ENCODE data around the gene CDKL5.
A peak's percentile ranks its signal among the peaks of the same experiment; 100 is the strongest.
"Not testable (repeated sequence)": the region's sequence is repeated elsewhere in the genome, so short reads cannot be mapped to it uniquely, and the experiment has no call there.

The CDKL5 gene

DNA sequence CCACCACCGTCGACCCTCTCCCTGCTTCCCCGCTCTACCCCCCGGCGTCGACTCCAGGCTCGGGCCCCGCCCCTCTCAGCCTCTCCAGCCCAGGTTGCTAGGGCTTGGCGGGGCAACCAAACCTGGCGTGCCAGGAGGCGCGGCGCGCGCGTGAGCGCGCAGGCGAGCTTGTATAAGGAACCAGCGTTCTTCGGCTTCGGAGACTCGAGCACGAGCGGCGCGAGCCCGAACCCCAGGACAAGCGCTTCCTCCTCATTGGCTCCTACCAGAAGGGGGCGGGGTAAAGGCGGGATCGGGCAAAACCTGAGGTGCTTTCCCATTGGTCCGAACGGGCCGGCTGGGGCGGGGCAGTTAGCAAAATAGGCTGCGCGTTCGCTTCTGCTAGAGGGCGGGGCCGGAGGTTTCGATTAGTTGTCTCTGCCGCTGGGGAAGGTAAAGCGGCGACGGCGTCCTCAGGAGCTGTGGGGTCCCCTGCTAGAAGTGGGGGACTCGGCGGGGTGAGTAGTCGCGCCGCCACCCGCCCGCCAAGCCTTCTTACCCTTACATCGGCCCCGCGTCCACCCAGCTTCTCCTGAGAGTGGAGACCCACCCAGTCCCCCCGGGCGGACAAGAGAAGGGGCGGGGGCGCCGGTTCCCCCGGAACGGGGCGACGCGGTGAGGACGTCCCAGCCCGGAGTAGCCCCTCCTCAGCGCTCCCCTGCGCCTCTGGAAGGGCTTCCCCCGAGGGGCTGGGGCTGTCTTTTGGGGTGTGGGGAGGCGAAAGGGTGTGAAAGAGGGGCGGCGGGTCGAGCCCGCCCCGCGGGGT lies at the start of gene CDKL5:
CDKL5 (plus strand) TSS at position 410 of the 805 bp plus-strand sequence. CDS start 81,489 bp downstream, outside the sequence.
- DNase-seq: peak; percentile 93

DNA sequence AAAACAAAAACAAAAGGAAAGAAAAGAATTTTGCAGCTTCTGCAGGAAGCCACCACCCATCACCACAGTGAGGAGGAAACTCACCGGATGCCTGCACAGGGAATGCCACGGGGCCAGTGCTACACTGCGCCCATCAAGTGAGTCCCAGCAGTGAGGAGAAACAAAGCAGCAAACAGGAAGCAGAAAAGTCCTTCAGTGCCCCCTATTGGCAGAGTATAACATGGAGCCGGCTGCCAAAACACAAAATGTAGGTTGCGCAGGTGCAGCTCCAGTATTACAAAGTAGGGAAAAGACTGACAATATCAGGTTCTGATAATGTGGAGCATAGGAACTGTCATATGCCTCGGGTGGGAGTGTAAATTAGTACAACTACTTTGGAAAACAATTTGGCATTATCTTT lies 47.6 kb upstream of the CDKL5 start:
- DNase-seq: no peak

DNA sequence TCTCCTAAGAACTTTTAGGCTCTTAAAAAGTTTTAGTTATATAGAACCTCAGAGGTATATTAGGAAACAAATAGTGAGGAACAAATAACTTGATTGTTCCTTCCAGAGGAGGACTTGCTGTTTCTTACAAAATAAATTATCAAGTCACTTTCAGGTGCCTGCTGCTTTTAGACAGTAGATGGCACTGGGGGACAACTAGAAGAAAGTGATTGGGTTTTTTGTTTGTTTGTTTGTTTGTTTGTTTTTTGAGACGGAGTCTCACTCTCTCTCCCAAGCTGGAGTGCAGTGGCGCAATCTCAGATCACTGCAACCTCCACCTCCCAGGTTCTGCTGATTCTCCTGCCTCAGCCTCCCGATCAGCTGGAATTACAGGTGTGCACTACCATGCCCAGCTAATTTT lies 35.4 kb upstream of the CDKL5 start:
- DNase-seq: no peak

DNA sequence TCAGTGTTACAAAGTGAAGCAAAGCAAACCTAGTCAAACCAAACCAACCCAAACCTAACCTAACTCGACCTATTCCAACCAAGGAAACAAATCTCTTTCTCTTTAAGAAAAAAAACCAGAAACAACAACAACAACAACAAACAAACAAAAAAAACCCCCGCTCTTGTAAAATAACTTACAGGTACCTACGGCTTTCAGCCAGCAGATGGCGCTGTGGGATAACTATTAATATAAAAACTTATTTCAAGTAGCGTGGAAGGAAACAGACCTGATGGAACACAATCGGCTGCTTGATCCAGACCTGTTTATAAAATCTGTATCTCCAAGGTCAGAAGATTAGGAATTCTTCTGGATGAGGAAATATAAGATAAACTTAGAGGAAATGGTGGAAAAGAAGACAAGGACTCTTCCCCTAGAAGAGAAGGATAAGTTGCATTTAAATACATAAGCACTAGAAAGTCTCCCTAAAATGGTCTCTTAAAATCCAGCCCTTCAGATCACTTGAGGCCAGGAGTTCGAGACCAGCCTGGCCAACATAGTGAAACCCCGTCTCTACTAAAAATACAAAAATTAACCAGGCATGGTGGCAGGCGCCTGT lies 34.4 kb upstream of the CDKL5 start:
- peak; percentile 59 for DNase-seq

DNA sequence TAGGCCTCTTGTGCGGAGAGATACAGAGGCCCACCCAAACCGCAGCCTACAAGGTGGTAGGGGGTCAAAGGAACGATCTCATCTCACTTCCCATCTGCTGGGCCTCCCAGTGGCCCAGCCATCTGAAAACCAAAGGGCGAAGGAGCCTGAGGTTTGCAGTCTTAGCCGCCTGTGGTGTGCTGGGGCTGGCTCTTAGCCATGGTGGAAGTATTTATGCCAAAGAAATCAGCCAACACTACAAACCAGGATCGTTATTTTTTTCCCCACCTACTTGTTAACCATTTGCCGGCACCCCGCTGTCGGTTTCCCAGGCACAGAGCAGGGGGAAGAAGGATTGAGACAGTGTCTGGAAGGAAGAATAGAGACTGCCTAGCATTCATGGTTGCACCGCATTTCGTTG lies 30.9 kb upstream of the CDKL5 start:
- no peak for DNase-seq

DNA sequence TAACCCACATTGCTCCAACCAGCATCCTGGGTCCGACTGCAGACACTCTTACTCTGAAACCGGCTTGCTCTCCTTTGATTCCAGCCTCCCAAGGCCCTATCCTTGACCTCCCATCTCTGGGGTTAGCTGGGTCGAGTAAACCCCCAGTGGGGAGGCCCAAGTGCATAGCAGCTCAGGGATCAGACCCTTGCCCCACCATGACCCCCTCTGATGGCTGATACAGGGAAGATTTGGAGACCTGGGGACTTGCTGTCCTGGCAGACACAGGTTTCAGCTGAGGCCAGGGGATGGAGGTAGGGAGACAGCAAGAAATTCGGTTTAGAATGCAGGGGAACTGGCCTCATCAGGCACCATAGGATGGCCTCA lies 23.6 kb upstream of the CDKL5 start:
- DNase-seq: no peak

DNA sequence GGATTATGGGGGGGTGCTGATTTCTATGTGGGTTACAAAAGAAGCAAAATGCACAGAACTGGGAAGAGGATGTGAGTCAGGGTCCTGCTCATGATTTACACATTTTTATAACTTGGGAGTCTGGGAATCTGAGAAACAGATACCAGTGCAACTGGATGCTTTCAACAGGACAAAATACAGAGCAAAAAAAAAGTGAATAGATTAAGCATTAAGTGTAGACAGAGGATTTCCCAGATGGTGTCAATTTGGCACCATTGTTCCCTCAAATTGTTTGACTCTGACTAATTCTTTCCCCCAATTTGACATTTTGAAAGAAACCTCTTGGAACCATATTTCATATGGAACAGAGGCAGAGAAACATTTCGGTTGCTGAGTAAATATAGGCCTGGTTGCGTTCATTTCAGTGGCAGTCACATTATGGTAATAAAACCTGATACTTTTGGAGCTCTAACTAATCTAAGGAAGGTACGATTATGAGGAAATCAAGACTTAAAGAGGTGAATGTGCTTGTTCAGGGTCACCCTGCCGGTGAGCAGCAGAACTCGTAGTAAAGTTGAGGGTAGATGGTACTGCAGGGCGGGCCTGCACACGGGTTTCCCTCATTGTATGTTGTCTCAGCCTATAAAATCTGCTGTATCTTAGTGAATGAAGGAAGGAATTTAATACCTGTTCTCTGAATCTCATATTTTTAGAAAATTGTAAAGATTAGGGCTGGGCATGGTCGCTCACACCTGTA lies 18.7 kb upstream of the CDKL5 start:
- no peak for DNase-seq

DNA sequence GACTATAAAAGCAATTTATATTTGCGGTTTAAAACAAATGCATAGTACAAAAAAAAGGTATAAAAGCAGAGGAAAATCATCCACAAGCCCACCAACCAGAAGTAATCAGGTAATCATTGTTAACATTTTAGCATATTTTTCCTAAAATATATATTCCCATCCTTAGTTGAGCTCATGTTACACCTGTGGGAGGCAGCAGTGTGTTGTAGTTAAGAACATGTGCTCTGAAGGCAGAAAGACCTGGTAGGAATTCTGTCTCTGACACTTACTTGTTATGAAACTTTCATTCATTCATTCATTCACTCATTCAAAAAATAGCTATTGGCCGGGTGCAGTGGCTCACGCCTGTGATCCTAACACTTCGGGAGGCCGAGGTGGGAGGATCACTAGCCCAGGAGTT lies 15.4 kb upstream of the CDKL5 start:
- peak; percentile 14 for DNase-seq

DNA sequence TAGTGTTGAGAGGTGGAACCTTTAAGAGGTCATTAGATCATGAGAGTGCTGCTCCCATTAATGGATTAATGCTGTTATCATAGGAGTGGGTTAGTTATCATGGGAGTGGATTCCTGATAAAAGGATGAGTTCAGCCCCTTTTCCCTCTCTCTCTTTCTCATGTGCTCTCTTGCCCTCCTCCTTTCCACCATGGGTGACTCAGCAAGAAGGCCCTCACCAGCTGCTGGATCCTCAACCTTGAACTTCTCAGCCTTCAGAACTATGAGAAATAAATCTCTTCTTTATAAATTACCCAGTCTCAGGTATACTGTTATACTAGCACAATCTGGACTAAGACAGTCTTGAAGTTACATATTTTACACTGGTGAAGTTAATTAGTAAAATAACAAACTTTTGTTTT lies 10.0 kb upstream of the CDKL5 start:
- DNase-seq: no peak

DNA sequence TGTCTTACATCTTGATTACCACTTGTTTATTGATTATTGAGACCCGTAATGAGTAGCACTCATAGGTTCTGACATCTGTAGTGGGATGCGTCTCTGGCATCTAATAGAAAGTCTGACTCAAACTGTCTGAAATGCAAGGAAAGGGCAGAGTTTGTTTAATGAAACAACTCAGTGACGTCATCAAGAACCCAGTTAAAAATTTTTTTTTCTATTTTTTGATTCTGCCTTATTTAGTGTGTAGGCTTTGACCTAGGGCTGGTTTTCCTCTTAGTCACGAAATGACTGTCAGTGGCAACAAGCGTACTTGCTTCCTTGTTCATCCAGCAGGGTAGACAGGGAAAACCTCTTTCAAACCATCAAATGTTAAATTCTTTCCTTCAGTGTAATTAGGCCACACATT lies 3.1 kb upstream of the CDKL5 start:
- no peak for DNase-seq

DNA sequence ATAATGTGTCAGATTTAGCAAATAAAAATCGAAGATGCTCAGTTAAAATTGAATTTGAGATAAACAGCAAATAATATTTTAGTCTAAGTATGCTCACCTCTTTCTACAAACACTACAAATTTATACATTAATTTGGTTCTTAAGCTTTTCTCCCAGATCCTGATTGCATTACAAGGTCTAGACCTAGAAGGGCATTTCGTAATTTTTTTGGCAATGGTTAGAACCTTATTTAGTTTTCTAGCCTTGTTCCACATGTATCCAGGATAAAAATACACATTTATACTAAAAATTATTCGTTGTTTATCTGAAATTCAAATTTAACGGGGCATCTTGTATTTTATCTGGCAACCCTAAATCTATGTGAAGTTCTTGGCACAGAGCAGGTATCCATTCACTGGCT lies 2.5 kb upstream of the CDKL5 start:
- no peak for DNase-seq

DNA sequence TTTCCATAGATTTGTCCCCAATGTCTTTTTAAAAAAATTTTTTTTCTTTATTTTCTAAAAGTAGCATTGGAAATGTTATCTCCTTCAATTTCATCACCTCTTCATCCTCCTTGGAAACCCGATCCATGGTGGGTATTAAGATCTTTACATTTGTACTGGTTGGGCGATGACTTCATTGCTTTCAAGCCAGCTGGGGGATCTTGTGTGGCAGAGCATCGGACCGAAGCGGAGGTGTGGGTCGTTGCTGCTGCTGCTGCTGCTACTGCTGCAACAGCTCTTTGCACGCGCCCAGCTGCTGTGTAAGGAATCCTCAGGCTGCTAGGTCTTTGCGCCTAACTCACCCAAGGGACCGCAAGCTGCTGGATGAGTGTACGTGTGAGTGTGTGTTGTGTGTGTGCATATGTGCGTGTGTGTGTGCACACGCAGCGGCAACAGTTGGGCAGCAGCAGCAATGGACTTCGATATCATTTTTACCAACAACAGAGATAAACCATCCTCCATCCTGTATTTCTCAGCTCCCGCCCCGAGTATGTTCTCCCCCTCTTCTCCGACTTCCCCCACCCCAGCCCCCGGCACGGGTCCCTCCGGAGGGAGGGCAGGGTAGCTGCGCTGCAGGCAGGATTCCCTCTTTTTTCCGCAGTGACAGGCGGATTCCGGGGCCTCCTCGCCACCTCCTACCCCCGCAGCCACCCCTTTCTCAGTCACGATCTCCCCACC lies 768 bp upstream of the CDKL5 start:
- DNase-seq: peak; percentile 54

DNA sequence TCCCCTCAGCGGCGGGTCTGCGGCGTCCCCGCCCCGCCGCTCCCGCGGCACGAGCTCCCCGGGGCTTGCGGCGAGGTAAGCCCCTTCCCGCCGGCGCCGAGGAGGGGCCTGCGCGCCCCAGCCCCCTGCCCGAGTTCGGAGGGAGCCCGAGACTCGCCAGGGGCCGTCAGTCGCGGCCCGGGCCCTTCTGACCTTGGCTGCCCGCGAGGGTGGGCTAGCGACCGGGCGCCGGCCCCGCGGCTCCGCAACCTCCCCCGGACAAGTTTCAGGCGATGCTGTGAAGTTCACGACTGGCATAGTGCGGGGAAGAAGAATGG lies 554 bp downstream of the CDKL5 start:
- DNase-seq: no peak

DNA sequence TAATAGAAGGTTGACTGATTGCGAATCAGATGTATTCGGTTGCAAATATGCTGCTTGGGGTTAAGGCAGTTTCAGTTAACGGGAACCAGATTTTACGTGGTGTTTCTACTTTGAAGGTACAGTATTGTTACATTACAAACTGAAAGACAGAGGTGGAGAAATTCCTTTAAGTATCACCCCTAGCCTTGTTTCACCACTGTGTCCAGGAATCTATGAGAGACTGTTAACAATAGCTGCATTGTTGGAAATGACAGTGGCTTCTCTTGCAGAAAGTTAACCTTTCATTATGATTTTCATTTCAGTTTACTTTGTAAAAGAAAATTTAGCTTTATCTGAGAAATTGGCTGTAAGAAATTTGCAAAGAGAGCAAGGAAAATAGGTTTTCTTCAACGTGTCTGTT lies 2.6 kb downstream of the CDKL5 start:
- DNase-seq: no peak

DNA sequence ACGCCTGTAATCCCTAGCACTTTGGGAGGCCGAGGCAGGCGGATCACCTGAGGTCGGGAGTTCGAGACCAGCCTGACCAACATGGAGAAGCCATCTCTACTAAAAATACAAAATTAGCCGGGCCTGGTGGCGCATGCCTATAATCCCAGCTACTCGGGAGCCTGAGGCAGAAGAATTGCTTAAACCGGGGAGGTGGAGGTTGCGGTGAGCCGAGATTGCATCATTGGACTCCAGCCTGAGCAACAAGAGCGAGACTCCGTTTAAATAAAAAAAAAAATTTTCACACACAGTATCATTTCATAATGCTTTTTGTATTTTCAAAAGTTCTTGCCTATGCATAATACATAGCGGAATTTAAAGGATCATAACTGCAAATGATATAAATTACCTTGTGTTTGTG lies 7.9 kb downstream of the CDKL5 start:
- not testable (repeated sequence) for DNase-seq

DNA sequence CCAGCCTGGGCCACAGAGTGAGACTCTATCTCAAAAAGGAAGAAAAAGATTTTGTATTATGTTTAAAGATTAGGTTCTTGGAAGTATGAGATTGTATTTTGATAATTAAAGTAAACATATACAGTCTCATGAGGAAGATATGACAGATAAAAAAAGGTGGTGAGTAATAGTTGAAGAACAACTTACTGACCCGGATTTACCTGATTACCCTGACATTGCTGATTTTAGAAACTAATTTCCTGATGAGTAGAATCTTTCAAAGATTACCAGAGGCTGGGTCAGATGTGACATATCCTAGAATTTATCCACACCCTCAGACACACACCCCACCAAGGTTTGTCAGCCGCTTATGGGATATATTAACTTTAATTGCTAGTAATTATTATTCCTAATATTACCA lies 9.5 kb downstream of the CDKL5 start:
- no peak for DNase-seq

DNA sequence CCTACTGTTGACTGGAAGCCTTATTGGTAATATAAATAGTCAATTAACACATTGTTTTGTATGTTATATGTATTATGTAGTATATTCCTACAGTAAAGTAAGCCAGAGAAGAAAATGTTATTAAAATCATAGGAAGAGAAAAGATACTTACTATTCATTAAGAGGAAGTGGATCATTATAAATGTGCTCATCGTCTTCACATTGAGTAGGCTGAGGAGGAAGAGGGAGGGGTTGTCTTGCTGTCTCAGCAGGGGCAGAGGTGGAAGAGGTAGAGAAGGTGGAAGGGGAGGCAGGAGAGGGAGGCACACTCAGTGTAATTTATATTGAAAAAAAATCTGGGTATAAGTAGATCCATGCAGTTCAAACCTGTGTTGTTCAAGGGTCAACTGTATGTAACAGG lies 10.6 kb downstream of the CDKL5 start:
- no peak for DNase-seq

DNA sequence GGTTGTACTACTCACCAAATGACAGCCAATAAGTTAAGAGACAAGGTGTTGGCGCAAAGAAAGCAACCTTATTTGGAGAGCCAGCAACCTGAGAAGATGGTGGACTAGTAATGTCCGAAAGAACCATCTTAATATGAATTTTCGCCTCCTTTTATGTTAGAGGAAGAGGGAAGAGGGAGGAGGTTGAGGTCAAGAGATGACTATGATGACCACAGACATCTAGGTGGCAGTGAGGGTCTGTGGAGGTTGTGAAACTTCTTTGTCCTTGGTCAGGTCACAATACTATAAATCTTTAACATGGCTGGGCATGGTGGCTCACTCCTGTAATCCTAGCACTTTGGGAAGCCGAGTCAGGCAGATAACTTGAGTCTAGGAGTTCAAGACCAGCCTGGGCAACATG lies 15.4 kb downstream of the CDKL5 start:
- no peak for DNase-seq

DNA sequence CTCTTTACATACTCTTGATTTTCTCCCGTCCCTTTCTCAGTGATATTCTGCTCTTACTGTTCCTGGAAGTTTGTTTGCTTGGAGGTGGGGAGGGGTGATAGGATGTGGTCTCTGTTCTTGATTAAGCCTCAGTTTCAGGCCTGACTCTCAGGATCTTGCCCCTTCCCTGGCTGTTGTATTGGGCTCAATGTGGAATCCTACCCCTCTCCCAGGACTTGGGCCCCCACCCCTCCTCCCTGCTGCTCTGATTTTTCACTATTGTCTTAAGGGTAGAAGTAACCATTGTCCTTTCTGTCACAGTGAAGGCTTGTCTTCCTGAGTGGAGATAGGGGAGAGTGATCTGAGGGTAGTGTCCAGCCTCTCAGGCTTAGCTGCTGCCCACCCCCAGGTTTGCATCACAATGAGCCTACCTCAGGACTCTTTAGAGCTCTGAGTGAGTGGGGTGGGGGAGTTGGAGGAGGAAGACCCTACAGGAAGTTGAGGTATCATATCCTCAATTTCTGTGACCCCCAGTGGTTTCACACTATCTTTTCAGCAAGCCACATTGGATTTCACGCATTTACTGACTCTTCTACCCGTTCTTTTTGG lies 16.5 kb downstream of the CDKL5 start:
- no peak for DNase-seq

DNA sequence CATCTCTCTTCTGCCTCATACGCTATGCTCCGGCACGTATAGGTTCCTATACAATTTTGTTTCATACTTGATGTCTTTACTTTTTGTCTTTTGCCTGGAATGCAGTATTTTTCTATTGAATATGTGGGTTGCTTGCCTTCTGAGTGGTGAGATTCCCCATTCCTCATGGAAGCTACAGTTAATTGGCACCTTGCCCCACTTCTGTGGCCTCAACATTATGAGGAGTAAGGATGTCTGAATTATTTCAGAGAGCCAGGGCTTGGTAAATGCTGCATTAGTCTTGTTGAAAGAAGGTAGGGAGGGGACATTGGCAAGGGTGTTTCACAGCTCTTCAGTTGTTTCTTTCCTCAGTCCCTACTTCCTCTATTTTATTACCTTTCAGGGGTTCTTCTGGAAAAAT lies 23.0 kb downstream of the CDKL5 start:
- DNase-seq: no peak

DNA sequence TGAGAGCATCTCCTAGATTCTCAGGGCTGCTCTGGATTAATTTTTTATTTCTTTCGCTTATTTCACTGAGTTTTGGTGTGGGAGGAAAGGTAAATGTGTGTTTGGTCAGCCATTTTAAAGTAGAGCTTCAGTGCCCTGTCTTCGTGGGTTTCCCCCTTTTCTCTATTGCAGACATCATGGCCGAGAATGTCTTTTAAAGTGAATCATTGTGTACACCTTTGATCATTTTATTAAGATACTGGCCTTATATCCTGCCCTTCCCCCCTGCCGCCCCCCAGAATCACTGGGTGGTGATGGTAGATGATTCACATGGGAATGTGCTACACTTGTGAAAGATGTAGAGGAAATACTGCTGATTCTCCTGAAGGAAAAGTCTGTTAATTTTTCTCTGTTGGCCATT lies 23.8 kb downstream of the CDKL5 start:
- DNase-seq: no peak

DNA sequence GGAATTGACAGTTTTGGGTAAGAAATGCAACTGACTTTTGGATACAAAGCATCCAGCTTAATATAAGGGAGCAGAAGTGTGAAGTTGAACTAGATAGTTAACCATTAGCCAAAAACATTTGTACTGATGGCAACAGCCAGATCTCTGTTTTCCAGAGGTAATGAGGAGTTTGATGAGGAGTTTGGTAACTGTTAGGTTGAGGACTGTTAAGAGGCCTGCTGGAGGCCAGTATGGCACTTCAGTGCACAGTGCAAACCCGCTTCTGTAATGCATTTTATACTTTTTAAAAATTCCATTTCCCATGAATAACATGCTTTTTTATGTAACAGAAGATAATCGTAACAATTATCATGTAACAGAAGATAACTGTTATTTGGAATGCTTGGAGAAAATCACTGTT lies 30.0 kb downstream of the CDKL5 start:
- no peak for DNase-seq

DNA sequence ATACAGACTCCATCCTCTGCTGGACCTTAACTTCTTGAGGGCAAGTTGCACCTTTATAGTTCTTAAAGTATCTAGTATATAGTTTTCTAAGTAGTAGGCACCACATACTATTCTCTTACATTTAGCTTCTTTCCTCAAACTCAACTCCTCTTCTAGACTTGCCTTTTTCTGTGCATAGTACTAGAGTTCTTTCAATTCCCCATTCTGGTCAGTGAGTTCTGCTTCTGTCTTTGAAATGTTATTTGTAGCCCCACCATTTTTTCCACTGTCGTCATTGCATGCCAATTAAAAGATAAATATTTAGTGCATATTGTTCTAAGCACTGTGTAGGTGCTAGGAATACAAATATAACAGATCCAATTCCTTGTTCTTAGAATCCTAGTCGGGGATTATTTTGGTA lies 31.6 kb downstream of the CDKL5 start:
- DNase-seq: no peak

Measured in NCI-H1105 treated with DMSO at 0.1 percent for 48 hours (cell line).